Smooth muscle cell of the brain vasculature (primary cell): Measurements from ENCODE around the gene CIITA.

Experiments used
- DNase-seq: peaks from one replicate; pipeline ENCODE4 v3.0.0-alpha.2; 2012; ENCODE audit warnings: low read depth, low spot score

The CIITA gene

GRCh38 chr16:10979717-10980601, 103.0 kb downstream of the CIITA start:
- no peak for DNase-seq

- no peak for DNase-seq
Measured at GRCh38 chr16:10980813-10981212, 103.8 kb downstream of the CIITA start.

GRCh38 chr16:10981697-10982216, 104.8 kb downstream of the CIITA start:
- DNase-seq = no peak

GRCh38 chr16:10982465-10983150, 105.6 kb downstream of the CIITA start:
- no peak for DNase-seq

- DNase-seq = no peak
Measured at GRCh38 chr16:10983159-10983558, 106.2 kb downstream of the CIITA start.

GRCh38 chr16:10984509-10984908, 107.5 kb downstream of the CIITA start:
- no peak for DNase-seq
